ENCODE data around the gene AGMO.

- TF ChIP-seq EZH2phosphoT487 (IDR thresholded peaks at IDR 0.05; ENCODE audit: unreplicated experiment) = no peak
- TF ChIP-seq CTCF (conservative IDR thresholded peaks at IDR 0.05; ENCODE audit: low read depth in 2 of 2) = no peak
- TF ChIP-seq EZH2 (IDR thresholded peaks at IDR 0.05; ENCODE audit: low read depth, unreplicated experiment) = no peak
- no peak for TF ChIP-seq REST (IDR thresholded peaks at IDR 0.05; ENCODE audit: unreplicated experiment)
- TF ChIP-seq CREB1 (CRISPR knock-in tag; IDR thresholded peaks at IDR 0.05; ENCODE audit: low read depth) = no peak
- no peak for TF ChIP-seq STAT1 (IDR thresholded peaks at IDR 0.05; ENCODE audit: unreplicated experiment)
- TF ChIP-seq NANOG (IDR thresholded peaks at IDR 0.05; ENCODE audit: borderline replicate concordance) = no peak
- no peak for TF ChIP-seq POLR2AphosphoS5 (IDR thresholded peaks at IDR 0.05; ENCODE audit: low read depth)
- TF ChIP-seq JUNB (IDR thresholded peaks at IDR 0.05; ENCODE audit: unreplicated experiment) = no peak
- no peak for TF ChIP-seq ZNF114 (CRISPR knock-in tag; IDR thresholded peaks at IDR 0.05)
- TF ChIP-seq ZNF462 (CRISPR knock-in tag; IDR thresholded peaks at IDR 0.05) = no peak
Observed at GRCh38 chr7:15507171-15507570, 54.6 kb downstream of the AGMO start.
